Muscle of arm (tissue), 12 donors: ENCODE measurements around the gene PLPPR3. TPM values are rescaled to one million over a fixed set of nuclear protein-coding genes. Genes with fewer than 3 reads are reported as not detected.
"Not testable (repeated sequence)": the region's sequence is repeated elsewhere in the genome, so short reads cannot be mapped to it uniquely, and the experiment has no call there.

Source experiments
- DNase-seq: peaks from one replicate; pipeline ENCODE4 v3.0.0-alpha.2; 2013
- polyA plus RNA-seq, 12 donors: library from polyadenylated mRNA; unstranded; fragments of 120-200 nt; gene quantifications; one replicate each; pipeline ENCODE4 v1.2.1, GENCODE V29; 2013; ENCODE audit not compliant: insufficient read length in 12 of 12

Gene PLPPR3
- polyA plus RNA-seq, 12 donors = 0.12 to 2.7 (median 0.46) TPM; not detected in 2

DNA sequence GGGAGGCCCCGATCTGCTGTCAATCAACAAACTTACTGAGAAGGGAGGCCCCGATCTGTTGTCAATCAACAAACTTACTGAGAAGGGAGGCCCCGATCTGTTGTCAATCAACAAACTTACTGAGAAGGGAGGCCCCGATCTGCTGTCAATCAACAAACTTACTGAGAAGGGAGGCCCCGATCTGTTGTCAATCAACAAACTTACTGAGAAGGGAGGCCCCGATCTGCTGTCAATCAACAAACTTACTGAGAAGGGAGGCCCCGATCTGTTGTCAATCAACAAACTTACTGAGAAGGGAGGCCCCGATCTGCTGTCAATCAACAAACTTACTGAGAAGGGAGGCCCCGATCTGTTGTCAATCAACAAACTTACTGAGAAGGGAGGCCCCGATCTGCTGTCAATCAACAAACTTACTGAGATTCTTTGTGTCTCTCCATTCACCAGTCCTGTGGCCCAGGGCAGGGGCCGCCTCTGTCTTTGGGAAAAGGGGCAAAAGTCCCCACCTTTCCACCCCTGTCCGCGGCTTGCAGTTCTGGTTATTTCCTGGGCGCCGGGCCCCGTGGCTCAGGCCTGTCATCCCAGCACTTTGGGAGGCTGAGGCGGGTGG, 32.0 kb upstream of the PLPPR3 start:
- not testable (repeated sequence) for DNase-seq

GRCh38 chr19:853014-853585, 31.3 kb upstream of the PLPPR3 start:
- DNase-seq = no peak

GRCh38 chr19:852136-853013, 30.6 kb upstream of the PLPPR3 start, which contains the start of gene ELANE:
TSS of gene ELANE (plus strand) at chr19:852303. CDS start at chr19:852329, 26 bp downstream.
- DNase-seq = no peak

DNA sequence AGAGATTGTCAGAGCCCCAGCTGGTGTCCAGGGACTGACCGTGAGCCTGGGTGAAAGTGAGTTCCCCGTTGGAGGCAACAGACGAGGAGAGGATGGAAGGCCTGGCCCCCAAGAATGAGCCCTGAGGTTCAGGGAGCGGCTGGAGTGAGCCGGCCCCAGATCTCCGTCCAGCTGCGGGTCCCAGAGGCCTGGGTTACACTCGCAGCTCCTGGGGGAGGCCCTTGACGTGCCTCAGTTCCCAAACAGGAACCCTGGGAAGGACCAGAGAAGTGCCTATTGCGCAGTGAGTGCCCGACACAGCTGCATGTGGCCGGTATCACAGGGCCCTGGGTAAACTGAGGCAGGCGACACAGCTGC, 29.2 kb upstream of the PLPPR3 start:
- no peak for DNase-seq

- DNase-seq = peak; percentile 85
These were observed 28.6 kb upstream of the PLPPR3 start for GRCh38 chr19:850221-850978.

DNA sequence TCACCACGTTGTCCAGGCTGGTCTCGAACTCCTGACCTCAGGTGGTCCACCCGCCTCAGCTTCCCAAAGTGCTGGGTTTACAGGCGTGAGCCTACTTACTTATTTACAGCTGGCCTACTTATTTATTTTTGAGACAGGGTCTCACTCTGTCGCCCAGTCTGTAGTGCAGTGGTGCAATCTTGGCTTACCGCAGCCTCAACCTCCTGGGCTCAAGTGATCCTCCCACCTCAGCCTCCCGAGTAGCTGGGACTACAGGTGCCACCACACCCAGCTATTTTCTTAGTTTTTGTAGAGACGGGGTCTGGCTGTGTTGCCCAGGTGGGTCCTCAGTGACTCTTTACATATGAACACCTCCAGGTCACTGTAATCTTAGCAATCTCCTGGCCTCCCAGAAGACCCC, 27.4 kb upstream of the PLPPR3 start:
- not testable (repeated sequence) for DNase-seq

- DNase-seq = no peak
These were observed 26.7 kb upstream of the PLPPR3 start for GRCh38 chr19:848386-848921.

- DNase-seq = no peak
These were observed 24.2 kb upstream of the PLPPR3 start for GRCh38 chr19:845707-846521.

DNA sequence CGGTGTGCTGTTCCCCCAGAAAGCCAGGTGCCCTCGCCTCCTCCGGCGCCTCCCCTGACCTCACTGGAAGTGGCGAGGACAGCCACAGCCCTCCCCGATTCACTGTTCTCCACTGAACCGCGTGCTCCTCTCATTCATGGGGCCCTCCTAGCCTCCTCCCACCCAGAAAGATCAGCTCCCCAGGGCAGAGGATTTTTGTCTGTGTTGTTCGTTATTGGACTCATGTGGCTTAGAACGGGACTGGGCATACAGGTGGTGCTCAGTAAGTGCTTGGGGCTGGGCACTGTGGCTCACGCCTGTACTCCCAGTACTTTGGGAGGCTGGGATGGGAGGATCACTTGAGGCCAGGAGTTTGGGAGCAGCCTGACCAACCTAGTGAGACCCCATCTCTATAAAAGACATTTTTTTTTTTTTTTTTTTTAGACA, 22.8 kb upstream of the PLPPR3 start:
- DNase-seq = no peak

DNA sequence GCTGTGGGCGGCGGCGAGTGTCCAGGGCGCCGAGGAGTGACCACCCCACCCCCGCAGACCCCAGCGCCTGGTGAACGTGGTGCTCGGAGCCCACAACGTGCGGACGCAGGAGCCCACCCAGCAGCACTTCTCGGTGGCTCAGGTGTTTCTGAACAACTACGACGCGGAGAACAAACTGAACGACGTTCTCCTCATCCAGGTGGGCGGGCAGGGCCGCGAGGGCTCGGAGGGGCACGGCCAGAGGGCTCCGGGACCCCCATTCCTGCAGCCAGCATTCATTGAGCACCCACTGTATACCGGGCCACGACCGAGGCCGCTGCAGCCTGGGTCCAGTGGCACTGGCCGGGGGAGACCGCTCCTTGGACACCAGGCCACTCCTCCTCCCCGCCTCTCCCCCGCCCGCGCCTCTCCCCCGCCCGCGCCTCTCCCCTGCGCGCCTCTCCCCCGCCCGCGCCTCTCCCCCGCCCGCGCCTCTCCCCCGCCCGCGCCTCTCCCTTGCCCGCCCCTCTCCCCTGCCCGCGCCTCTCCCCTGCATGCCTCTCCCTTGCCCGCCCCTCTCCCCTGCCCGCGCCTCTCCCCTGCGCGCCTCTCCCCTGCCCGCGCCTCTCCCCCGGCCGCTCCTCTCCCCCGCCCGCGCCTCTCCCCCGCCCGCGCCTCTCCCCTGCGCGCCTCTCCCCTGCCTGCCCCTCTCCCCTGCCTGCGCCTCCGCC, 22.2 kb upstream of the PLPPR3 start:
- DNase-seq = no peak

GRCh38 chr19:843180-843835, 21.6 kb upstream of the PLPPR3 start:
- no peak for DNase-seq

- not testable (repeated sequence) for DNase-seq
These were observed 21.0 kb upstream of the PLPPR3 start for GRCh38 chr19:842802-843179.

- DNase-seq = no peak
These were observed 18.9 kb upstream of the PLPPR3 start, which contains the start of gene PRTN3 for GRCh38 chr19:840519-841206. TSS of gene PRTN3 (plus strand) at chr19:840999. CDS start at chr19:841009, 10 bp downstream.

DNA sequence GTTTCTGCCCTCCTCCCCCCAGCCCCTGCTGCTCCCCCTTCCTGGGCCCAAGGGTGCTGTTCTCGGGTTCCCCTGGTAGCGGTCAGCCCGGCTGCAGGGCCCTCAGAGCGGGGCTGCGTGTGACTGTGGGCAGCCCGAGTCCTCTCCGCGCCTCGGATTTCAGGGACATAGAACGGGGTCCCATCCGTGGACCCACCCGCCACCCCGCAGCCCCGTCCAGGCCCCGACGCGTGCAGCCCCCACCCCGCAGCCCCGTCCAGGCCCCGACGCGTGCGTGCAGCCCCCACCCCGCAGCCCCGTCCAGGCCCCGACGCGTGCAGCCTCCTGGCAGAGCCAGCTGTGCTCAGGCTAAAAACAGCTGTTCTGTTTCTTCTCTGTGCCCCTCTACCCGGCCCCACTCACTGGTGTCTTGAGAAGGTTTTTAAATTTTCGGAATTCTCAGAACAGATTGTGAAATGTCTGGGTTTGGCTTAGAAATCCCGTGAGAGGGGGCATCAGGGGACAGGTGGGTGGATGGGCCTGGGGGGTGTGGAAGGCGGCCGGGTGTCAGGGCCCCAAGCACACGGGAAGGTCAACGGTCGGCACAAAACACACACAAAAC, 13.6 kb upstream of the PLPPR3 start:
- DNase-seq = no peak

GRCh38 chr19:834216-834615, 12.5 kb upstream of the PLPPR3 start:
- DNase-seq = no peak

GRCh38 chr19:831407-832369, 9.9 kb upstream of the PLPPR3 start:
- DNase-seq = no peak

GRCh38 chr19:829129-829758, 7.5 kb upstream of the PLPPR3 start:
- DNase-seq = no peak
